ENCODE results near the gene PLAC1.

PLAC1 gene

GRCh38 chrX:134533952-134534351 lies 124.3 kb downstream of the PLAC1 start:
- no peak for DNase-seq

GRCh38 chrX:134533352-134533751 lies 124.9 kb downstream of the PLAC1 start:
- DNase-seq = no peak

GRCh38 chrX:134530845-134531244 lies 127.4 kb downstream of the PLAC1 start:
- no peak for DNase-seq

GRCh38 chrX:134529481-134529880 lies 128.8 kb downstream of the PLAC1 start:
- no peak for DNase-seq

GRCh38 chrX:134528960-134529359 lies 129.3 kb downstream of the PLAC1 start:
- DNase-seq = no peak

- DNase-seq = no peak
Measured at GRCh38 chrX:134526399-134526798, 131.9 kb downstream of the PLAC1 start.

GRCh38 chrX:134525086-134525792 lies 133.0 kb downstream of the PLAC1 start:
- no peak for DNase-seq

- no peak for DNase-seq
Measured at GRCh38 chrX:134524181-134524580, 134.1 kb downstream of the PLAC1 start.

GRCh38 chrX:134520860-134521390 lies 137.3 kb downstream of the PLAC1 start:
- peak; percentile 35 to 67 for DNase-seq

All from NCI-H526 (cell line).